ENCODE measurements around the gene NKX2-3. TPM values are rescaled to one million over a fixed set of nuclear protein-coding genes. Genes with fewer than 3 reads are reported as not detected.
A peak's percentile ranks its signal among the peaks of the same experiment; 100 is the strongest.

Gene NKX2-3
- total RNA-seq, 1 experiment from 2014 or later = not detected

DNA sequence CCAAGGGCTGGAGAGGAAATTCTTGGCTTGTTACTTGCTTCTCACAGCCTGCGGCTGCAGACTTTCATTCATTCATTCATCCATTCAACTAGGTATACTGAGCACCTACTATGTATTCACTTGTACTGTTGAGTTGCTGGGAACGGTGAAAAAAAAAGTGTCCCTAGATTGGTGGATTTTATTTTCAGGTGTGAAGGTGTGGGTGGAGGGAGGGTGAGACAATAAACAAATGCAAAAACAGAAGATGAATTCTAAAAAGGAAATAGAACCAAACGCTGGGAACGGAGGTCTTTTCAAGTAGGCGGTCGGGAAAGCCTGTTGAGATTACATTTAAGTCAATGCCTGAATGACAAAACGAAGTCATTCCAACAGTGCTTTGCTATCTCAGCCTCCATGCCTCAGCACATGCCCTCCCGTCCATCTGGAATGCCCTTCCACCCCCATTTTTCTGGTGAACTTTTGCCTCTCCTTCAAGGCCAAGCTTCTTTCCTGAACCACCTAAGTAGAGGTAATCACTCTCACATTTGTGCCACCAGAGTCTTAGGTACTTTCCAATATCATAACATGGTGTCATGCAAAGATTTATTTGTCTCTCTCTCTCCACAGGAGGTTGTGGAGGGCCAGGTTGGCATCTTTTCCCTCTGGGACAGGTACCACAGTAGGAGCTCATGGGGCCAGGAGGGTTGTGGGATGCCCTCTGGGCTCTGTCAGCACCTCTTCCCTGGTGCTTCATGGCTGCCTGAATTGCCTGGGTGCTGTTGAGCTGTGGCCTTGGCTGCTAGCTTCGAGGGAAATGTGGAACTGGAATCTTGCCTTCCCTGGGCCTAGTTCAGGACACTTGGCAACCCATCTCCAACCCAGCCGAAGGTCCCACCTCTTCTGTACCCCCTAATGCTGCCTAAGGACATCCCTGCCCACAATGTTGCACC lies 5.5 kb downstream of the NKX2-3 start:
- no peak for DNase-seq (ENCODE audit: low spot score)

DNA sequence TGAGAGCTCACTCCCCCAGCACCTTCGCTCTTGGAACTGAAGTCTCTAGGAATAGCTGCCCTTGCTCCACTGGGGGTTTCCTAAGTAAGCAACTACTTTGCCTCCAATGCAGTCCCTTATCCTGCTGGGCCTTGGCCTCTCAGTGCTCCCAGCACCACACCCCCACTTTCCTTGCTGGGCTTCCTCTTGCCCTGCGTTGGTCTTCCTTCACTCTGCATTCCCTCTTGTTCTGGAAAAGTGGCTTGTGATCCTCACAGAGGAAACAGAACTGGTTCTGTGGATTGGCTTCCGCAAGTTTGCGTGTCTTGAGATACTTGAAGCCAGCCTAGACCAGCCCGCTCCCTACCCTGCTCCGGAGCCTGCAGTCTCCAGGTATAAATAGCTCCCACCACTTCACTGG lies 6.4 kb downstream of the NKX2-3 start:
- DNase-seq (ENCODE audit: low spot score) = no peak

GRCh38 chr10:99539820-99540219 lies 7.1 kb downstream of the NKX2-3 start:
- no peak for DNase-seq (ENCODE audit: low spot score)

DNA sequence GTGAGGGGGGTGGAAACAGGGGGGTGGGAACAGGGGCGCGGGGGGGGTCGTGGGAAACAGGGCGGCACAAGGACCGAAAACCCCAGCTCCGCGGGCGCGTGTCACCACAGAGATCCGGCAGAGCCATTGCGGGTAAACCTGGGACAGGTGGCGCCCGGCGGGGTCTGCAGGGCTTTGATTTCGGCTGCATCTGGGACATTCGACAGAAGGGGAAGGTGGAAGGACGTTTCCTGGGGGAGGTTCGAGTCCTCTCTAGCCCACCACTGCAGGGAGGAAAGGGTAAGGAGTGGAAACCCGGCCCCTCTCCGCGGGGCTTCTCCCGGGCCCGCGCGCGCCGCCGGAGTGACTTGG lies 7.5 kb downstream of the NKX2-3 start:
- no peak for DNase-seq (ENCODE audit: low spot score)

- no peak for DNase-seq (ENCODE audit: low spot score)
These were observed 8.2 kb downstream of the NKX2-3 start for GRCh38 chr10:99540657-99541531.

GRCh38 chr10:99544322-99544721 lies 11.6 kb downstream of the NKX2-3 start:
- DNase-seq (ENCODE audit: low spot score) = no peak

GRCh38 chr10:99548041-99548530 lies 15.3 kb downstream of the NKX2-3 start:
- peak; percentile 38 for DNase-seq (ENCODE audit: low spot score)

- DNase-seq (ENCODE audit: low spot score) = peak; percentile 63
These were observed 18.4 kb downstream of the NKX2-3 start for GRCh38 chr10:99551158-99551557.

DNA sequence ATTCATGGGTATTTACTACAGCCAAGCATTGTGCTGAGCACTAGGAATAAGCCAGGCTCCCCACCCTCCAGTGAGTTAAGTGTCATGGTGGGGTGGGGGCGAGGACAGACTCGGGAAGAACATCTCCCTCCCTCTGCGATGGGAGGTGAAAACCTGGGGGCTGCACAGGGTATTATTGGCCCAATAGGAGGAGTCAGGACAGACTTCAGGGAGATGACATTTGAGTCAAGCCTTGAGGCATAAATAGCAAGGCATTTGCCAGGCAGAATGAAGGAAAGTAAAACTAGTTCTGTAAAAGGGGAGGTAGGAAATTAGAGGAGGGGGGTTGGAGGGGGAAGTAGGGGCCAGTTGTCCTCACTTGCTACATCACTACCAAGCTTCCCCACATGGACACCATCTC lies 18.9 kb downstream of the NKX2-3 start:
- DNase-seq (ENCODE audit: low spot score) = no peak

GRCh38 chr10:99555371-99555770 lies 22.6 kb downstream of the NKX2-3 start:
- DNase-seq (ENCODE audit: low spot score) = no peak

GRCh38 chr10:99555825-99556523 lies 23.2 kb downstream of the NKX2-3 start:
- no peak for DNase-seq (ENCODE audit: low spot score)

- DNase-seq (ENCODE audit: low spot score) = no peak
These were observed 24.3 kb downstream of the NKX2-3 start for GRCh38 chr10:99557044-99557443.

DNA sequence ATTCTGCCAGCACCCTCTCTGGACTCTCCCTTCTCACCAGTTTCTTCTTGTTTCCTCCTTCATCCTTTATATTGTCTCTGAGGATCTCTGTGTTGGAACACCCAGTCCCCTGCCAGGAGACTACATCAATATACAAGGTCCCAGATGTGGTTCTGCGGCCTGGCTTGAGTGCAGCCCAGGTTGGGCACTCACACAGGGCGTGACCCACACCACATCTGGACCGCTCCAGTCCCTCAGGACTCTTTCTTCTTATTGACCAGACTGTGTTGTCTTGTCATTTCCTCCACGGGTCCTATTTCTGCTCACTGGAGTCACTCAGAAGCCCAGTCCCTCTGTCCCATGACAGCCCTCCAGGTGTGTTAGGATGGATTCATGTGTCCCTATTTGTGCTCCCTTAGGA lies 26.0 kb downstream of the NKX2-3 start:
- no peak for DNase-seq (ENCODE audit: low spot score)

DNA sequence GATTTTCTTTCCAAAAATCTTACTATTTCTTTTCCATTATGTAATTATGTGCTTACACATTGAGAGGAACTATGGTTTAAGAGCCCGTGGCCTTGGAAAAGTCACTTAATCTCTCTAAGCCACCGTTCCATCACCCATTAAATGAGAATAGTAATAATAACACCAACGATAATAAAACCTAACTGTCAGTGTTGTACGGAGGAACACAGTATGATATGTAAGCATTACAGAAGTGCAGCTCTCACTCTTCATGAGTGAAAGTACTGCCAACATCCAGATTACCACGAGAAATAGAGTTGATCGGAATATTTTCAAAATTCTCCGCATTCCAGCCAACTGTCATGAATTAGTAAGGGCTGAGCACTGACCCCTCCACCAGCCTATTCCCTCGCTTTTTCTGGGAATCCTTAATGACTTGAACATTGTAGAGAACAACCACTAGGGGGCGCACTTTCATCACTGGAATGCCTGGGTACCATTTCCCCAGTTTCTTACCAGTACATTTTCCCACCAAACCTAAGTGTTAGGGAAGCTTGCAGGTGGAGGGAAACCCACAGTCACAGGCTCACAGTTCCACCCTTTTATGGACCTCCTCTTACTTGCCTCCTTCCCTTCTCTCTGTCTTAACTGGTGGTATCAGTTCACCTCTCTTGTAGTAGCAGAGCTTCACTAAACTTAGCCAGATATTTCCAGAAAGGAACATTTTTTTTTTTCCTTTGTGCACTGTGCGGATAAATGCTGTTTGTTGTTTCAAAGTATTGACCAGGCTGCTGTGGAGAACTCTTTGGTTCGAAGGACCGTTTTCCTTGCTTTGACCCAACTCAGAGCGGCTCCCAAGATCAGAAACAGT lies 27.8 kb downstream of the NKX2-3 start:
- peak; percentile 34 for DNase-seq (ENCODE audit: low spot score)

DNA sequence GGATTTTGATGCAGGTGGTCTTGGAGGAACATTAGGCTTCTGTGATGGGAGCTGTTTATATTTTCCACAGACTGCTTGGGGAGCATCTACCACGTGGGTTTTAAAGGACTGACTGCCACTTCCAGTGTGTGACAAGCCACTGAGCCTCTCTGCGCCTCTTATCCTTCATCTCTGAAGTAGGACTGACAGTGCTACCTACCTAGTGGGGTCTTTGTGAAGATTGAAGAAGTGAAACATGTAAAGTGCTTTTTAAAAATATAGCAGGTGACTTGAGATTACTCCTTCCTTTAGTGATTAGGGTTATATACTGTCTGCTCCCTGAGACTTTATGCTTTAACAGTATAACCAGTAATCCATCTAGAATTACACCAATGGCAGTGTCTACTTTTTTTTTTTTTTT lies 29.9 kb downstream of the NKX2-3 start:
- no peak for DNase-seq (ENCODE audit: low spot score)

DNA sequence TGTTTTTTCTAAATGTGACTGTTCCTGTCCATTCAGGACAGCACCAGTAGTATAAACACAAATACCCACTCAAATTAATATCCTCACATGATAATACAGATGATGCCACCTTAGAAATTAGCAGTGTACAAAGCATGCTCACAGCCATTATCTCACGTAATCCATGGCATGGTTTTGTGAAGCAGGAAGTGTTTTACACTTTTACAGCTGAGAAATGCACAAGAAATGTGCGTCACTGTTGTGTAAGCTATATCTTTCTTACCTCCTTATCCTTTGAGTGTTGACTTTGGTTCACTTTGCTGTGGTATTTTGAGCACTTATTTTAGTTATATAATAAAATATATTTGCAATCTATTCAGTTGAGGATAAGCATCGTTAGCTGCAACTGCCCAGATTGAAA lies 31.6 kb downstream of the NKX2-3 start:
- no peak for DNase-seq (ENCODE audit: low spot score)

GRCh38 chr10:99565166-99565565 lies 32.4 kb downstream of the NKX2-3 start:
- no peak for DNase-seq (ENCODE audit: low spot score)

GRCh38 chr10:99569253-99569939 lies 36.7 kb downstream of the NKX2-3 start:
- no peak for DNase-seq (ENCODE audit: low spot score)

DNA sequence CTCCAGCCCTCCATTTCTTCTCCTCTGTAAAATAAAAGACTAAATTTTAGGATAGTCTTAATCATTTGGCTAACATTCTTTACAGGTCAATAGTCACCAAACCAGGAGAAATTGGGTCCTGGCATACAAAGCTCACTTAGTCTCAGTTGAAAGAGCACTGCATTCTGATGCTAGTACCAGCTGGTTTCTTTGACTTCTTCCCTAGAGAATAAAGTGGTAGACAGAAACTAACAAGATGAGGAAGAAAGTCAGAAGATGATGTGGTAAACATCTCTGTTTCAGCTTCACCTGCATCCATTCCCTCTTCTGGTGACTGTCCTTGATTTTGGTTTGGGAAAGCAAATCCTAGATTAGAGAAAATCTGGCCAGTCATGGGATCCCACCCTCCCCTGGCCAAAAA lies 37.2 kb downstream of the NKX2-3 start:
- no peak for DNase-seq (ENCODE audit: low spot score)

DNA sequence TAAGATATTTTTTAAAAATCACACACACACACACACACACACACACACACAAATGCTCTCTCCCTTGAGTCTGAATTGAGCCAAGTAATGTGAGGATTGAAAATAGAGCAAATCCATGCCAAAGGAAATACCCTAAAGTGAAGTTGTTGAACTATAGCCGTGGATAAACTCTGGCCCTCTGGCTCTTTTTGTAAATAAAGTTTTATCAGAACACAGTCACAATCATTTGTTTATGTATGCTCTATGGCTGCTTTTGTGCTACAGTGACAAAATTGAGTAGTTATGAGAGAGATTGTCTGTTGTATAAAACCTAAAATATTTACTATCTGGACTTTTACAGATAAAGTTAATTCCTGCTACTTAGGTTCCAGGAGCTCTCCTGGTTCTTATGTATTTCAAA lies 39.1 kb downstream of the NKX2-3 start:
- no peak for DNase-seq (ENCODE audit: low spot score)

Data from H4 (cell line).